Peyer's patch (tissue), 4 donors: Measurements from ENCODE around the gene ACAA2. TPM values are rescaled to one million over a fixed set of nuclear protein-coding genes. Genes with fewer than 3 reads are reported as not detected.
"Not testable (repeated sequence)": the region's sequence is repeated elsewhere in the genome, so short reads cannot be mapped to it uniquely, and the experiment has no call there.

Source experiments
- DNase-seq, 3 donors: peaks; one replicate each; pipeline ENCODE4 v3.0.0-alpha.2; 2017 to 2019
- H3K27ac ChIP-seq, 4 donors: fragments of 200-600 bp; sonication (generic); one replicate each; pipeline ENCODE4 v1.5.1; 2016 to 2019
- H3K27me3 ChIP-seq, 2 donors: fragments of 200-600 bp; sonication (generic); one replicate each; pipeline ENCODE4 v1.5.1; 2019
- H3K36me3 ChIP-seq, 3 donors: fragments of 200-600 bp; sonication (generic); one replicate each; pipeline ENCODE4 v1.5.1; 2016 to 2019
- H3K4me1 ChIP-seq, 4 donors: fragments of 200-600 bp; sonication (generic); one replicate each; pipeline ENCODE4 v1.5.1; 2016 to 2019
- H3K4me3 ChIP-seq, 4 donors: fragments of 200-600 bp; sonication (generic); 1 replicate in 3 of 4; 2 replicates in 1 of 4; pipeline ENCODE4 v1.5.1; 2016 to 2019; ENCODE audit warnings: mild to moderate bottlenecking in 1 of 4
- H3K9me3 ChIP-seq, 4 donors: fragments of 200-600 bp; sonication (generic); one replicate each; pipeline ENCODE4 v1.5.1; 2016 to 2019; ENCODE audit warnings: mild to moderate bottlenecking in 1 of 4
- CTCF ChIP-seq, 6 experiments: fragments of 450-650 bp in 4 of 6; fragments of 200-600 bp in 2 of 6; sonication (generic) in 1 of 6; IDR thresholded peaks; one replicate each; pipeline ENCODE4 v1.5.1; 2017 to 2019; ENCODE audit warnings: antibody characterized with exemption in 6 of 6, mild to moderate bottlenecking in 3 of 6, moderate library complexity in 1 of 6
- POLR2A ChIP-seq, 2 donors: fragments of 450-650 bp; IDR thresholded peaks; one replicate each; pipeline ENCODE4 v1.5.1; 2017; ENCODE audit warnings: antibody characterized with exemption in 2 of 2, mild to moderate bottlenecking in 2 of 2, moderate library complexity in 2 of 2
- total RNA-seq, 4 donors: library from RNA; depleted of rRNA; stranded (reverse); fragments of >200 nt; gene quantifications; one replicate each; pipeline ENCODE4 v1.1.0, GENCODE V29; 2016

ACAA2 gene
- total RNA-seq, 4 donors from 2014 or later, result 97.4 to 257 (median 143) TPM

GRCh38 chr18:49804096-49804495, 9.2 kb downstream of the ACAA2 start:
- H3K36me3 ChIP-seq, result peaks cover 0 to 18% (median 0%) of the 10 kb centered on the region in 3 donors
- TF ChIP-seq POLR2A (IDR thresholded peaks at IDR 0.05) (no peak), CTCF (IDR thresholded peaks at IDR 0.05) (no peak)
- H3K4me1 ChIP-seq, result no peaks in the 10 kb centered on the region
- no peak overlapping the region for H3K4me3 ChIP-seq
- H3K27me3 ChIP-seq, result no peaks in the 10 kb centered on the region
- no peaks in the 10 kb centered on the region for H3K9me3 ChIP-seq
- no peak overlapping the region for H3K27ac ChIP-seq
- no peak for DNase-seq

- no peaks in the 10 kb centered on the region for H3K4me1 ChIP-seq
- no peak for DNase-seq
- no peaks in the 10 kb centered on the region for H3K27me3 ChIP-seq
- no peak overlapping the region for H3K27ac ChIP-seq
- H3K36me3 ChIP-seq, result peaks cover 0 to 24% (median 0%) of the 10 kb centered on the region in 3 donors
- no peak for TF ChIP-seq POLR2A (IDR thresholded peaks at IDR 0.05)
- no peak for TF ChIP-seq CTCF (IDR thresholded peaks at IDR 0.05)
- no peak overlapping the region for H3K4me3 ChIP-seq
- no peaks in the 10 kb centered on the region for H3K9me3 ChIP-seq
These were observed 10.7 kb downstream of the ACAA2 start for GRCh38 chr18:49802623-49803022.

DNA sequence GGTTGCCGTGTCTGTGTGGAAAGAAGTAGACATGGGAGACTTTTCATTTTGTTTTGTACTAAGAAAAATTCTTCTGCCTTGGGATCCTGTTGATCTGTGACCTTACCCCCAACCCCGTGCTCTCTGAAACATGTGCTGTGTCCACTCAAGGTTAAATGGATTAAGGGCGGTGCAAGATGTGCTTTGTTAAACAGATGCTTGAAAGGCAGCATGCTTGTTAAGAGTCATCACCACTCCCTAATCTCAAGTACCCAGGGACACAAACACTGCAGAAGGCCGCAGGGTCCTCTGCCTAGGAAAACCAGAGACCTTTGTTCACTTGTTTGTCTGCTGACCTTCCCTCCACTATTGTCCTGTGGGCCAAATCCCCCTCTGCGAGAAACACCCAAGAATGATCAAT, 12.8 kb downstream of the ACAA2 start:
- not testable (repeated sequence) for H3K27me3 ChIP-seq, H3K4me3 ChIP-seq, H3K4me1 ChIP-seq, H3K9me3 ChIP-seq, H3K27ac ChIP-seq, DNase-seq
- H3K36me3 ChIP-seq, result peaks cover 0 to 45% (median 3%) of the 10 kb centered on the region in 3 donors

- H3K9me3 ChIP-seq, DNase-seq, H3K27me3 ChIP-seq, H3K4me3 ChIP-seq, H3K27ac ChIP-seq, H3K4me1 ChIP-seq: not testable (repeated sequence)
- H3K36me3 ChIP-seq, result peaks cover 0 to 50% (median 3%) of the 10 kb centered on the region in 3 donors
These were observed 13.5 kb downstream of the ACAA2 start for GRCh38 chr18:49799806-49800205.

DNA sequence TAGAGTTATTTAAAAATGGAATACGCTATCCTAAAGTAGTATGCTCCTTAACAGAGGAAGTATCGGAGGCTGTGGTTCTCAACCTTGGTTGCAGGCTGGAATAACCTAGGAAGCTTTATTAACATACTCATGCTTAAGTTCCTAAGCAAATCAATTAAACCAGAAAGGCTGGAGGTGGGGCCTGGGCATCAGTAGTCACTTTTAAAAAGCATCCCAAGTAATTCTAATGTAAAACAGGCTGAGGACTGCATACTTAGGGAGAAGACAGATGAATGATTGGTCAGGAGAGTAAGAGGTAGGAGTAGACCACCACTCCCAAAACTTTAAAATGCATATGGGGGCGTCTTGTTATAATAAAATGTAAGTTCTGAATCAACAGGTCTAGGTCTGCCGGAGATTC, 15.3 kb downstream of the ACAA2 start:
- Histone ChIP-seq H3K36me3 (peaks cover 0 to 64% (median 3%) of the 10 kb centered on the region in 3 donors), H3K27me3 (no peaks in the 10 kb centered on the region), H3K4me1 (no peaks in the 10 kb centered on the region), H3K27ac (no peak overlapping the region), H3K4me3 (no peak overlapping the region), H3K9me3 (no peaks in the 10 kb centered on the region)
- no peak for DNase-seq
- no peak for TF ChIP-seq POLR2A (IDR thresholded peaks at IDR 0.05)
- no peak for TF ChIP-seq CTCF (IDR thresholded peaks at IDR 0.05)

DNA sequence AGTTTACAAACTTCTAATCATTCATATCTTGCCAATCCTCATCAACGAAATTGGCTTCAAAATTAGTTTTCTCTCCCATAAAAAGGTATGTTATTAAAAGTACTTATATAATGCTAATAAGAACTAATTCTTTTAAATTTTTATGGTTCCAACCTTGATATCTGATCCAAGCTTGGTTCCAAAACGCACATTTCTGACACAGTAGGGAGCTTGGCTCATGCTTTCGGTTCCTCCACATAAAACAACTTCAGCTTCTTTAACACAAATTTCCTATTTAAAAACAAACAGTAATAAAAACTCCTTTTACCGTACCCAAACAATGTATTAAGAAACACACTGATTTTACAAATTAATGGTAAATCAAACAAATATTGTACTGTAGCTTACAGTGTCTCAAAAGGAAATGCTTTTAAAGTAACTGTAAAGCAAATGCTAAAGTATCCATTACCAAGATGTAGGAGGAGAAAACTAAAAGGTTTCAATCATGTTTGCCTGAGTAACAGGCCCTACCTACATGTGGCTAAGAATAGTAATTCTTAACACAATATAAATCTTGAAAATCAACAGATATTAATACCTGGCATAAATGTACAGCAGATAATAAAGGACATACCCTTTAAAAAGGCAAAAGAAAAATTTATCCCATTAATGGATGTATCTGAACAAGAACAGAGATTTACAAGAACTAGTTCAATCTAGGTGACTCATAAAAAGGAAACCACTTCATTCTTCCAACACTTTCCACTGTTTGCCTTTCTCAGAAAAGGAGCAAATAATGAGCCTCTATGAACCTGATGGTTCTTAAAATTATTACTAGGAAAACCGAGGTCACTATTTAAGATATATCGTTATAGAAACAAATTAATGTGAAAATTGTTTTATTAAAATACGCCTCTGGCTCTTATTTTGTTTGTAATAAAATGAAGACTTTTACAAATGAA, 17.5 kb downstream of the ACAA2 start:
- no peak overlapping the region for H3K4me3 ChIP-seq
- no peaks in the 10 kb centered on the region for H3K27me3 ChIP-seq
- no peaks in the 10 kb centered on the region for H3K9me3 ChIP-seq
- H3K27ac ChIP-seq, result no peak overlapping the region
- TF ChIP-seq POLR2A (IDR thresholded peaks at IDR 0.05), result no peak
- no peak for TF ChIP-seq CTCF (IDR thresholded peaks at IDR 0.05)
- peaks cover 0 to 66% (median 3%) of the 10 kb centered on the region in 3 donors for H3K36me3 ChIP-seq
- no peaks in the 10 kb centered on the region for H3K4me1 ChIP-seq
- no peak for DNase-seq
